Loucy (cell line): Measurements from ENCODE around the gene SERPINA1.

Experiments used
- CTCF ChIP-seq: fragments of 200-600 bp; sonication (generic); conservative IDR thresholded peaks from 2 replicates; pipeline ENCODE4 v1.5.1; 2014; ENCODE audit warnings: mild to moderate bottlenecking, antibody characterized with exemption, low read length
- EZH2phosphoT487 ChIP-seq: fragments of 200-600 bp; IDR thresholded peaks from 2 replicates; pipeline ENCODE4 v1.6.1; 2018; ENCODE audit warnings: antibody characterized with exemption, mild to moderate bottlenecking, moderate library complexity, borderline replicate concordance

- TF ChIP-seq CTCF (no peak), EZH2phosphoT487 (no peak)
These were observed at the start of gene SERPINA1 for GRCh38 chr14:94388384-94389103.
